Measurements from ENCODE around the gene DLG4. TPM values are rescaled to one million over a fixed set of nuclear protein-coding genes. Genes with fewer than 3 reads are reported as not detected.
"Not testable (repeated sequence)": the region's sequence is repeated elsewhere in the genome, so short reads cannot be mapped to it uniquely, and the experiment has no call there.

Gene DLG4
- total RNA-seq, 1 donor from 2014 or later, result 16.0 TPM

GRCh38 chr17:7175330-7175733 lies 44.3 kb downstream of the DLG4 start:
- intact Hi-C loops (cut with DNase I), result no loop called here
- DNase-seq (ENCODE audit: low spot score), result no peak

- DNase-seq (ENCODE audit: low spot score), result no peak
- intact Hi-C loops (cut with DNase I), result no loop called here
These were observed 44.9 kb downstream of the DLG4 start for GRCh38 chr17:7174603-7175326.

GRCh38 chr17:7173687-7174602 lies 45.7 kb downstream of the DLG4 start:
- DNase-seq (ENCODE audit: low spot score), result no peak
- intact Hi-C loops (cut with DNase I), result no loop called here

GRCh38 chr17:7172522-7173191 lies 47.0 kb downstream of the DLG4 start:
- DNase-seq (ENCODE audit: low spot score); intact Hi-C loops (cut with DNase I): not testable (repeated sequence)

GRCh38 chr17:7169565-7169908 lies 50.1 kb downstream of the DLG4 start:
- DNase-seq (ENCODE audit: low spot score); intact Hi-C loops (cut with DNase I): not testable (repeated sequence)

GRCh38 chr17:7168841-7169564 lies 50.6 kb downstream of the DLG4 start:
- intact Hi-C loops (cut with DNase I); DNase-seq (ENCODE audit: low spot score): not testable (repeated sequence)

- intact Hi-C loops (cut with DNase I), result no loop called here
- DNase-seq (ENCODE audit: low spot score), result no peak
These were observed 51.8 kb downstream of the DLG4 start for GRCh38 chr17:7167832-7168231.

GRCh38 chr17:7166873-7167272 lies 52.8 kb downstream of the DLG4 start:
- DNase-seq (ENCODE audit: low spot score), result no peak
- intact Hi-C loops (cut with DNase I), result no loop called here

GRCh38 chr17:7159571-7159970 lies 60.1 kb downstream of the DLG4 start:
- DNase-seq (ENCODE audit: low spot score); intact Hi-C loops (cut with DNase I): not testable (repeated sequence)

GRCh38 chr17:7158424-7158823 lies 61.2 kb downstream of the DLG4 start:
- DNase-seq (ENCODE audit: low spot score); intact Hi-C loops (cut with DNase I): not testable (repeated sequence)

- intact Hi-C loops (cut with DNase I), result no loop called here
- no peak for DNase-seq (ENCODE audit: low spot score)
These were observed 63.2 kb downstream of the DLG4 start for GRCh38 chr17:7156342-7156940.

GRCh38 chr17:7147772-7148171 lies 71.9 kb downstream of the DLG4 start:
- intact Hi-C loops (cut with DNase I), result no loop called here
- no peak for DNase-seq (ENCODE audit: low spot score)

GRCh38 chr17:7146115-7146514 lies 73.5 kb downstream of the DLG4 start:
- intact Hi-C loops (cut with DNase I), result no loop called here
- DNase-seq (ENCODE audit: low spot score), result no peak

- intact Hi-C loops (cut with DNase I), result no loop called here
These were observed 75.4 kb downstream of the DLG4 start for GRCh38 chr17:7144213-7144612.

GRCh38 chr17:7141824-7142223 lies 77.8 kb downstream of the DLG4 start:
- intact Hi-C loops (cut with DNase I), result no loop called here
- no peak for DNase-seq (ENCODE audit: low spot score)

More at GRCh38 chr17:7144213-7144612, 75.4 kb downstream of the DLG4 start:
- DNase-seq (ENCODE audit: low spot score), result no peak

GRCh38 chr17:7139400-7139799 lies 80.2 kb downstream of the DLG4 start:
- no peak for DNase-seq (ENCODE audit: low spot score)
- intact Hi-C loops (cut with DNase I), result loop anchor here (10.0 kb wide), 1 partner anchor 225 kb away; no protein-coding TSS in a partner anchor

GRCh38 chr17:7138800-7139381 lies 80.7 kb downstream of the DLG4 start:
- intact Hi-C loops (cut with DNase I), result loop anchor here (10.0 kb wide), 1 partner anchor 224 kb away; no protein-coding TSS in a partner anchor
- no peak for DNase-seq (ENCODE audit: low spot score)

- no peak for DNase-seq (ENCODE audit: low spot score)
These were observed 82.3 kb downstream of the DLG4 start for GRCh38 chr17:7137171-7137943.

More at GRCh38 chr17:7137171-7137943, 82.3 kb downstream of the DLG4 start:
- intact Hi-C loops (cut with DNase I), result loop anchor here (10.0 kb wide), 1 partner anchor 223 kb away; no protein-coding TSS in a partner anchor
